Activated T-cell treated with anti-CD3 and anti-CD28 coated beads for 1 hour (primary cell): ENCODE data around the gene MRAP.
"Not testable (repeated sequence)": the region's sequence is repeated elsewhere in the genome, so short reads cannot be mapped to it uniquely, and the experiment has no call there.

Source experiments
- DNase-seq: peaks from one replicate; pipeline ENCODE4 v3.0.0-alpha.2; 2020; ENCODE audit warnings: low read depth

Gene MRAP

GRCh38 chr21:32300117-32300681 lies 1.5 kb downstream of the MRAP start:
- no peak for DNase-seq

GRCh38 chr21:32301596-32301995 lies 2.9 kb downstream of the MRAP start:
- no peak for DNase-seq

GRCh38 chr21:32302560-32302959 lies 3.9 kb downstream of the MRAP start:
- DNase-seq, result no peak

DNA sequence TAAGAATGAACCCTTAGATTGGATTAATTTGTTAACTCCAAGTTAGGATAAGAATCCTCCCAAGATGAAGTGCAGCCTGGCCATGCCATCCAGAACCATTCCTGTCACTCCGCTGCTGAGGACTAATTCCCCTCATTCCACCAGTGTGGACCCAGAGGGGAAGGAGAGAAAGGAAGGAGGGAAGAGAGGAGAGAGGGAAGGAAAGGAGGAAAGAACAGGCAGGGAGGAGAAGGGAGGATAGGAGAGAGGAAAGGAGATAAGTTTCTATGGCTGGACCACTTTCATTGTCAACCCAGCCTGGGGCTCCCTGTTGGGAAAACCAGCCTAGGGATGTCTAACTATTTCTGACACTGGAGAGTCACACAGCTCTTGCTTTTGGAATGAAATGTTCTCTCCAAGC lies 4.7 kb downstream of the MRAP start:
- DNase-seq, result no peak

DNA sequence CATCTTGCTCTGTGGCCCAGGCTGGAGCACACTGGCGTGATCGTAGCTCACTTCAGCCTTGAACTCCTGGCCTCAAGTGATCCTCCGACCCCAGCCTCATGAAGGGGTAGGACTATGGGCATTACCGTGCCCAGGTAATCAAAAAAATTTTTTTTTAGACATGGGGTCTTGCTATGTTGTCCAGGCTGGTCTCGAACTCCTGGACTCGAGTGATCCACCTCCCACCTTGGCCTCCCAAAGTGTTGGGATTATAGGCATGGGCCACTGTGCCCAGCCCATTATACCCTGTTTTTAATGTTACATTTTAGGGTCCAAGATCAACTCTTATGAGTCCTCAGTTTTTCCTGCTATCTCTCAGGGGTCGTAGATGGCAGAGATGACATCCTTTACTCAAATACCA lies 6.3 kb downstream of the MRAP start:
- no peak for DNase-seq

- no peak for DNase-seq
These were observed 7.5 kb downstream of the MRAP start for GRCh38 chr21:32306021-32306780.

DNA sequence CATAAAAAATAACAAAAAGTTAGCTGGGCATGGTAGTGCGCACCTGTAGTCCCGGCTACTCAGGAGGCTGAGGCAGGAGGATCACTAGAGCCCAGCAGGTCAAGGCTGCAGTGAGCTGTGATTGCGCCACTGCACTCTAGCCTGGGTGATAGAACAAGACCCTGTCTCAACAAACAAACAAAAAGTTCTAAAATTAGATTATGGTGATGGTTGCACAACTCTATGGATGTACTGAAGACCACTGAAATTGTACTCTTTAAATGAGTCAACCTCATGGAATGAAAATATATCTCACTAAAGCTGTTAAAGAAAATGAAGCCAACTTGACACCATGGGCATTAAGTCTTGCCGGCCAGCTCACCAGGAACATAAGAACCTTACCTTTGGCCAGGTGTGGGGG lies 9.1 kb downstream of the MRAP start:
- DNase-seq, result no peak

- no peak for DNase-seq
These were observed 10.0 kb downstream of the MRAP start for GRCh38 chr21:32308696-32309095.

- no peak for DNase-seq
These were observed 11.3 kb downstream of the MRAP start for GRCh38 chr21:32309906-32310460.

GRCh38 chr21:32310976-32311375 lies 12.3 kb downstream of the MRAP start:
- DNase-seq, result not testable (repeated sequence)

GRCh38 chr21:32311621-32312020 lies 13.0 kb downstream of the MRAP start:
- DNase-seq, result no peak

DNA sequence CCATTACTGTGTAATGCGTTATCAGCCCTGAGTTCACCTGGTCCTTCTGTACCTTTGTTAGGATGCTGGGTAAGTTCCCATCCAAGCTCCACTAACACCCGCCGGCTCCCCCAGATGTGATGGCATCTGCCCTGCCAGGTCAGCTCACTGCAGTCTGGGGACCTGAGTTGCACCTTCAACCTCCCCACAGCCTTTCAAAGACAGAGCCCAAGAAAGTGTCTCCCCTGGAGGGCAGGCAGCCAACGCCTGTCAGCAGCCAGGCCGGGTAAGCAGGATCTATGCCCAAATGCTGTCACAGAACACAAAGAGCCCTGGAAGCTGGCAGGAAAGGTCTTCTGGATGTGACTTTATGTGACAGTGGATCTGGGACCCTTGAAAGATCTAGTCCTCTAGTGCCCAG lies 13.7 kb downstream of the MRAP start:
- no peak for DNase-seq

- DNase-seq, result no peak
These were observed 14.3 kb downstream of the MRAP start for GRCh38 chr21:32312976-32313375.

- no peak for DNase-seq
These were observed 16.2 kb downstream of the MRAP start for GRCh38 chr21:32314806-32315205.

GRCh38 chr21:32315511-32316281 lies 17.0 kb downstream of the MRAP start:
- no peak for DNase-seq

- no peak for DNase-seq
These were observed 17.9 kb downstream of the MRAP start for GRCh38 chr21:32316361-32317215.

DNA sequence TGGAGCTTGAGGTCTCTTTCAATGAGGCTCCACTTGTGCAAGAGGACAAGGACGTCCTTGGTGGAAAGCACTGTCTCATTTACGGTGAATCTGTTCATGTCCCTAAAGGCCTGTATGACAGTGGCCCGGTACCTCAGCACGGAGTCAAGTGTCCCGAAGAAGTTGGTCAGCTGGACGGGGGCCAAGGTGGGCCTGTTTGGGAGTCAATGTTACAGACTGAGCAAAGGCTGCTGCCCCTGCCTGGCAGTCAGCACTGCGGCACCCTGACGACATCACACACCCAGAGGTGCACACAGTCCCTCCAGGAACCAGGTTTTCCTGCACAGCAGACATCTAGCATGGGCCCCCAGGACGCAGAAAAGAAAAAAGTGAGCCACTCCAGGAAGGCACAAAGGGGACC lies 19.1 kb downstream of the MRAP start:
- no peak for DNase-seq

DNA sequence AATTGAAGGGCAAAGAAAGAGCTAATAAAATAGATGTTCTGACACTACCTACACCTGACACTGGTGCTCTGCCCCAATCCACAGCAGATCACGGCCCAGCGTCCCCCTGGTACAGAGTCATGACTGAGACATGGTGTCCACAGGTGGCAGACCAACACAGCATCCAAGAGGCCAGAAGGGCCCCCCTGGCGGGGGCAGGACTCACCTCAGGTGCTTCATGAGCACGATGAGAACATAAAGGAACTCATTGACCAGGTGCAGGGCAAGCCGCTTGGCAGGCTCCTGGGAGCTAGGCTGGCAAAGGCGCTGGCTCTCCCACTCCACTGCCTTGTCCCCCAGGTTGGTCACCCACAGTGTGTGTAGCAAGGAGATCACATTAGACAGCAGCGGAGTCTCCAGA lies 20.4 kb downstream of the MRAP start:
- DNase-seq, result no peak

GRCh38 chr21:32320059-32320458 lies 21.4 kb downstream of the MRAP start:
- no peak for DNase-seq

- DNase-seq, result no peak
These were observed 22.1 kb downstream of the MRAP start for GRCh38 chr21:32320726-32321125.

- no peak for DNase-seq
These were observed 22.8 kb downstream of the MRAP start for GRCh38 chr21:32321480-32321879.

DNA sequence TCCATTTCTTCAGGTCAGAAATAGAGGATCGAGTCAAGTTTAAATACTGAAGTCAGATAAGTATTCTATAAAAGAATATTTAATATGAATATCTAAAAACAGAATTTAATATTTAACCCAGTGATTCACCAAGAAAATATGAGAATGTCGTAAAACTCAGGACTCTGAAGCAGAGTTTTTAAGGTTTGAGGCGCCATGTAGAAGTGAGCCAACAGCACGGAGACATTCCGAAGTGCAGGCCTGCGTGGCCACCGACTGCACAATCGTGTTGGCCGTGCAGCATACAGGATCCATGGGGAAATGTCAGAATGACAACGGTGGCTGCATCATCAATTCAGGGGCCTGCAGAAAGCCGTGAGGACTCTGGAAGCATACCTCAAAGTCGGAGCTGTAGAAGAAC lies 23.4 kb downstream of the MRAP start:
- DNase-seq, result no peak
